ENCODE data around the gene ZMYND12. TPM values are rescaled to one million over a fixed set of nuclear protein-coding genes. Genes with fewer than 3 reads are reported as not detected.
A peak's percentile ranks its signal among the peaks of the same experiment; 100 is the strongest.

ZMYND12 gene
- total RNA-seq, 1 donor from 2014 or later, result 0.49 TPM

- H3K9me3 Mint-ChIP-seq (ENCODE audit: unreplicated experiment), result peaks cover 4% of the 10 kb centered on the region
- H3K36me3 Mint-ChIP-seq (ENCODE audit: unreplicated experiment), result no peaks in the 10 kb centered on the region
- no peaks in the 10 kb centered on the region for H3K27me3 Mint-ChIP-seq (ENCODE audit: unreplicated experiment)
- no peak overlapping the region for H3K27ac Mint-ChIP-seq (ENCODE audit: unreplicated experiment)
- TF ChIP-seq CTCF (IDR thresholded peaks at IDR 0.05; ENCODE audit: partially characterized antibody, unreplicated experiment), result no peak
- DNase-seq, result no peak
- no peak overlapping the region for H3K4me3 Mint-ChIP-seq (ENCODE audit: unreplicated experiment)
- peaks cover 4% of the 10 kb centered on the region for H3K4me1 Mint-ChIP-seq (ENCODE audit: low read depth, unreplicated experiment)
Observed at GRCh38 chr1:42461196-42461595, 5.4 kb upstream of the ZMYND12 start.

- H3K4me1 Mint-ChIP-seq (ENCODE audit: low read depth, unreplicated experiment), result peaks cover 4% of the 10 kb centered on the region
Observed at GRCh38 chr1:42456754-42457089, 900 bp upstream of the ZMYND12 start.

GRCh38 chr1:42454403-42454802, 1.4 kb downstream of the ZMYND12 start:
- Mint-ChIP-seq H3K4me3 (ENCODE audit: unreplicated experiment) (no peak overlapping the region), H3K36me3 (ENCODE audit: unreplicated experiment) (no peaks in the 10 kb centered on the region), H3K9me3 (ENCODE audit: unreplicated experiment) (peaks cover 4% of the 10 kb centered on the region), H3K27ac (ENCODE audit: unreplicated experiment) (no peak overlapping the region), H3K27me3 (ENCODE audit: unreplicated experiment) (no peaks in the 10 kb centered on the region), H3K4me1 (ENCODE audit: low read depth, unreplicated experiment) (peaks cover 4% of the 10 kb centered on the region)
- TF ChIP-seq CTCF (IDR thresholded peaks at IDR 0.05; ENCODE audit: partially characterized antibody, unreplicated experiment), result no peak
- DNase-seq, result no peak

More at GRCh38 chr1:42456754-42457089, 900 bp upstream of the ZMYND12 start:
- DNase-seq, result no peak
- Mint-ChIP-seq H3K36me3 (ENCODE audit: unreplicated experiment) (no peaks in the 10 kb centered on the region), H3K9me3 (ENCODE audit: unreplicated experiment) (peaks cover 4% of the 10 kb centered on the region), H3K27ac (ENCODE audit: unreplicated experiment) (peak overlapping the region; percentile 72), H3K27me3 (ENCODE audit: unreplicated experiment) (no peaks in the 10 kb centered on the region), H3K4me3 (ENCODE audit: unreplicated experiment) (peak overlapping the region; percentile 99)
- no peak for TF ChIP-seq CTCF (IDR thresholded peaks at IDR 0.05; ENCODE audit: partially characterized antibody, unreplicated experiment)

- Mint-ChIP-seq H3K27me3 (ENCODE audit: unreplicated experiment) (no peaks in the 10 kb centered on the region), H3K9me3 (ENCODE audit: unreplicated experiment) (peaks cover 4% of the 10 kb centered on the region), H3K36me3 (ENCODE audit: unreplicated experiment) (no peaks in the 10 kb centered on the region), H3K27ac (ENCODE audit: unreplicated experiment) (no peak overlapping the region), H3K4me3 (ENCODE audit: unreplicated experiment) (no peak overlapping the region), H3K4me1 (ENCODE audit: low read depth, unreplicated experiment) (peaks cover 4% of the 10 kb centered on the region)
- TF ChIP-seq CTCF (IDR thresholded peaks at IDR 0.05; ENCODE audit: partially characterized antibody, unreplicated experiment), result no peak
- DNase-seq, result no peak
Observed at GRCh38 chr1:42453386-42453785, 2.4 kb downstream of the ZMYND12 start.

- TF ChIP-seq CTCF (IDR thresholded peaks at IDR 0.05; ENCODE audit: partially characterized antibody, unreplicated experiment), result no peak
- no peaks in the 10 kb centered on the region for H3K27me3 Mint-ChIP-seq (ENCODE audit: unreplicated experiment)
- H3K36me3 Mint-ChIP-seq (ENCODE audit: unreplicated experiment), result no peaks in the 10 kb centered on the region
- no peak for DNase-seq
- H3K9me3 Mint-ChIP-seq (ENCODE audit: unreplicated experiment), result no peaks in the 10 kb centered on the region
- H3K4me3 Mint-ChIP-seq (ENCODE audit: unreplicated experiment), result no peak overlapping the region
- no peak overlapping the region for H3K27ac Mint-ChIP-seq (ENCODE audit: unreplicated experiment)
- no peaks in the 10 kb centered on the region for H3K4me1 Mint-ChIP-seq (ENCODE audit: low read depth, unreplicated experiment)
Observed at GRCh38 chr1:42450061-42450460, 5.8 kb downstream of the ZMYND12 start.
